Right forelimb (tissue), 1 donor: ENCODE measurements around the gene PSMA8.
A peak's percentile ranks its signal among the peaks of the same experiment; 100 is the strongest.
"Not testable (repeated sequence)": the region's sequence is repeated elsewhere in the genome, so short reads cannot be mapped to it uniquely, and the experiment has no call there.

Experiments
- DNase-seq: peaks from one replicate; pipeline ENCODE4 v3.0.0-alpha.2; 2018

Gene PSMA8

GRCh38 chr18:26133652-26134051 lies at the start of gene PSMA8:
Gene PSMA8, plus strand, starts transcription at chr18:26133869. Its CDS starts 97 bp downstream, at chr18:26133966.
- DNase-seq, result no peak

- DNase-seq, result no peak
These were observed 48.6 kb upstream of the PSMA8 start for GRCh38 chr18:26085056-26085455.

- DNase-seq, result no peak
These were observed 46.7 kb upstream of the PSMA8 start for GRCh38 chr18:26086959-26087358.

DNA sequence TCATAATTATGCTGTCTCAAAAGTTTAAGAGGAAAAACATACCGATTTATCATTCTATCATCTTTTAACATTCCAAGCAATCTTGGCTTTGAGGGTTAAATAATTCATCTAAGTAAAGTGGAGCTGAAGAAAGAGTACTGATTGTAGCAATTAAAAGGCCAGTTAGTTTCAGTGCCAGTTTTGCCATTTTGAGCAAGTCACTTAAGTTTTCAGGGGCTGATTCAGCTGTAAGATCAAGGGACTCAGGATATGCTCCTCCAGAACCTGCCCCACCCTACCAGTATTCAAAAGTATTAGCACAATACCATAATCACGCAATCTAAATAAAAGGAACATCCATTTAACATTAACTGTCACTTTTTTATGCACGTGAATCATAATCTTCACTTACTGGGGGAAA lies 45.2 kb upstream of the PSMA8 start:
- no peak for DNase-seq

- DNase-seq, result no peak
These were observed 44.2 kb upstream of the PSMA8 start for GRCh38 chr18:26089293-26090129.

GRCh38 chr18:26090130-26091046 lies 43.3 kb upstream of the PSMA8 start, which contains the start of gene SS18:
Gene SS18, minus strand, starts transcription at chr18:26090613. Its CDS starts 44 bp downstream, at chr18:26090569.
- DNase-seq, result peak; percentile 95

DNA sequence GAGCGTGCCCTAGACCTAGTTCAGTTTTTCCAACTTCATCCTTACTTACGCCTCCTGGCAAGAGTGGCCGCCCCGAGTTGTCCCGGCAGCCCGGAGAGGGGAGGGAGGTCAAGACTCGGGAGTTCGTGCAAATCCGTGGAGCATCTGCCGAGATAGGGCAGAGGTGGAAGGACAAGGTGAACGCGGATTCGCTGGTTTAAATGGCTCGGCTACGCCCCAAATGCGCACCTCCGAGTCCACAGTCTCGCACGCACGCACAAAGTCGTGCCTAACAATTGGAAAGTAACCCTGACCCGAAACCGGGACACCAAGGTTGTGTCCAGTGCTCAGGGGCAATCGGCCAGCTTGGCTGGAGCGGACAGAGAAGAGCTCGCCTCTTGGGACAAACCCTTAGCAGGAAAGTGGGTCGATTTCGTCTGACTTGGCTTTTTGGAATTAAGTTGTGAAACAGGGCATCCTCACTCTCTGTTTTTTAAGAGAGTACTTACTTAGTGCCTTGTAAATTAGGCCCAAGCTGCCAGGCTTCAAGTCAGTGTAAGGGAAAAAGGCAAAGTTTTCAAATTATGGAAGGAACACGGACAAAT lies 42.5 kb upstream of the PSMA8 start:
- DNase-seq, result no peak

DNA sequence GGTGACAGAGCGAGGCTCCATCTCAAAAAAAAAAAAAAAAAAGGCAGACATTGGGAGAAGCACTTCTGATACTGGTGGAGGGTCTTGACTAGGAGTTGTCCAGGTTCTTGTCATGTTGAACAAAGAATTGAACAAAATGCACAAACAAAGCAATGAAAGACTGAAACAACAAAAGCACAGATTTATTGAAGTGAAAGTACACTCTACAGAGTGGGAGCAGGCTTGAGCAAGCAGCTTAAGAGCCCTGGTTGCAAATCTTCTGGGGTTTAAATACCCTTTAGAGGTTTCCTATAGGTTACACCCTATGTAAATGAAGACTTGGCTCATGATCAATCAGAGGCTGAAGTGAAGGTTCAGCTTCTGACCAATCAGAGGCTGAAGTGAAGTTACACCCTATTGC lies 36.8 kb upstream of the PSMA8 start:
- no peak for DNase-seq

DNA sequence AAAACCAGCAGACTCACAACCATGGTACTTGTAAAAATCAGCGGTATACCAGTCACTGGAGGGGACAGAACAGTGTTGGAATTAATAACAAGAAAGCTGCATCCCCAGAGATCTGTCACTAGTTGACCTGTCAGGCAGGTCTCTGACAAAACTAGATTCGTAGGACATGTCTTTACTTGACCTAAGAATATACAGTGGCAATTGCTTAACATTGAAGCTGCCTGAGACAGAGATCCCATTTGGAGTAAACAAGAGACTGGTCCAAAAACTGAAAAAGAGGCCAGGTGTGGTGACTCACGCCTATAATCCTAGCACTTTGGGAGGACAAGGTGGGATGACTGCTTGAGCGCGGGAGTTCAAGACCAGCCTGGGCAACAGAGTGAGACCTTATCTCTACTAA lies 36.1 kb upstream of the PSMA8 start:
- no peak for DNase-seq

DNA sequence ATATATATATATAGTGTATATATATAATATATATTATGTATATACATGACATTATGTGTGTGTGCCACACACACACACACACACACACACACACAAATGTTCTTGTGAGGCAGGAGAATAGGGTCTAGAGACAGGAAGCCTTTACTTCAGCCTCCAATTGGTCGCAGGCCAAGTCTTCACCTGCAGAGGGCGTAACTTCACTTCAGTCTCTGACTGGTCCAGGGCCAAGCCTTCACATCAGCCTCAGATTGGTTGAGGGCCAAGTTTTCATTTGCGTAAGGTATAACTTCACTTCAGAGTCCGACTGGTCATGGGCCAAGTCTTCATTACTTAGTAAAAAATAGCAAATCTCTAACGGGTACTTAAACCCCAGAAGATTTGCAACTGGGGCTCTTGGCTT lies 30.1 kb upstream of the PSMA8 start:
- DNase-seq, result no peak

GRCh38 chr18:26104035-26104434 lies 29.6 kb upstream of the PSMA8 start:
- no peak for DNase-seq

- DNase-seq, result no peak
These were observed 14.4 kb upstream of the PSMA8 start for GRCh38 chr18:26119246-26119645.

DNA sequence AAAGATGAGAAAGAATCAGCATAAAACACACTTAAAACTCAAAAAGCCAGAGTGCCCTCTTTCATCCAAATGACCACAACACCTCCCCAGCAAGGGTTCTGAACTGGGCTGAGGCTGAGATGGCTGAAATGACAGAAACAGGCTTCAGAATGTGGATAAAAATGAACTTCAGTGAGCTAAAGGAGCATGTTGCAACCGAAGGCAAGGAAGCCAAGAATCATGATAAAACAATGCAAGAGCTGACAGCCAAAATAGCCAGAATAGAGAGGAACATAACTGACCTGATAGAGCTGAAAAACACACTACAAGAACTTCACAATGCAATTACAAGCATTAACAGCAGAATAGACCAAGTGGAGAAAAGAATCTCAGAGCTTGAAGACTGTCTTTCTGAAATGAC lies 12.2 kb upstream of the PSMA8 start:
- DNase-seq, result no peak

- not testable (repeated sequence) for DNase-seq
These were observed 11.7 kb upstream of the PSMA8 start for GRCh38 chr18:26121994-26122393.

DNA sequence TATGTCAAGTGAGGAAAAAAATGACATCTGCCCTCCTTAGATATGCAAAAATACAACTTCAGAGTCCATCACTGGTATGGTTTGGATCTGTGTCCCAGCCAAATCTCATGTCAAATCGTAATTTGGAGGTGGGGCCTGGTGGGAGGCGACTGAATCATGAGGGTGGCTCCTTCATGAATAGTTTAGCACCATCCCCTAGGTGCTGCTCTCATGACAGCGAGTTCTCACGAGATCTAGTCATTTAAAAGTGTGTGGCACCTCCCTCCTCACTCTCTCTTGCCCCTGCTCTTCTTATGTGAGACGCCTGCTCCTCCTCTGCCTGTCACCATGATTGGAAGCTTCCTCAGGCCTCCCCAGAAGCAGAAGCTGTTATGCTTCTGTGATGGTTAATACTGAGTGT lies 5.9 kb upstream of the PSMA8 start:
- no peak for DNase-seq

- not testable (repeated sequence) for DNase-seq
These were observed 5.5 kb upstream of the PSMA8 start for GRCh38 chr18:26128192-26128591.

- DNase-seq, result no peak
These were observed 438 bp downstream of the PSMA8 start for GRCh38 chr18:26134107-26134506.

GRCh38 chr18:26135548-26135947 lies 1.9 kb downstream of the PSMA8 start:
- DNase-seq, result no peak

DNA sequence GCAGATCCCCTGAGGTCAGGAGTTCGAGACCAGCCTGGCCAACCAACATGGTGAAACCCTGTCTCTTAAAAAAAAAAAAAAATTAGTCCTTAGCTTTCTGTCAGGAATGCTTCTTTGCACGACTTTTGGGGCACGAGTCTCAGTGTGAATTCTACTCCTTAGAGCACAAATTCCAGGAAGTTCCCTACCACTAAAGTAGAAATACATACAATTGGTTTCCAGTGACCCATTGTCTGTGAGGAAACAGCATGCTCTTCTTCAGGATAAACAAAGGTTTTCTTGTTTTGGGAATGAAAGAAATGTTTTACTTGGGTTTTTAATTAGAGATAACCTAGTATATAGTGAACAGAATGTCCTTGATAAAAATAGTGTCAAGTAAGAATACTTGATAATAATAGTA lies 23.7 kb downstream of the PSMA8 start:
- no peak for DNase-seq

DNA sequence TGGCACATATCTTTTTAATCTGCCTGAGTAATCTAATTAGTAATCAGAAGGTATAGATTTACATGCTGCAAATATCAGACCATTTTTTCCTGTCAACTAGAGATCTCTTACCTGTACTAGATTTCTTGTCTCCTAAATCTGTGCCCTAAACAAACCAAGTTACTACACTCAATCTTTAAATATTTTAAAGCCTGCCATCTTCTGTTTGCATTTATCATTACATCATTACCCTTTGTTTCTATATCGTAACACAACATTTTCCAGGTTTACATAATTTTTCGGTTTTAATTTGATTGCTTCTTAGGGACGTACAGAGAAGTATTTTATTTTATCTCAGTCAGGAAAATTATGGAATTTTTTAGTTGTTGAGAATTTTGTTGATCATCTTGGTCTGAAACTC lies 25.7 kb downstream of the PSMA8 start:
- DNase-seq, result no peak

DNA sequence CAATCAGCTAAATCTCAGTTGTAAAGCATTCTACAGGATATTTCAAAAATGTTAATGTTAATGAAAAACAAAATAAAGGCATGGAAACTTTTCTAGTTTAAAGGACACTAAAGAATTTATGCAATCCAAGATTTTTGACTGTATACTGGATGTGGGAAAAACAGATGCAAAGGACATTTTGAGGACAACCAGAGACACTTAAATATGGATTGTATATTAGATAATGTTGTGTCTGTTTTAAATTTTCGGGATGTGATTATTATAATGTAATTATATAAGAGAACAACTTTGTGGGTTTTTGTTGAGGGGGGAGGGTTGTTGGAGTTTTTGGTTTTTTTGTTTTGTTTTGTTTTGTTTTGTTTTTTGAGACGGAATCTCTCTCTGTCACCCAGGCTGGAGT lies 30.9 kb downstream of the PSMA8 start:
- no peak for DNase-seq

DNA sequence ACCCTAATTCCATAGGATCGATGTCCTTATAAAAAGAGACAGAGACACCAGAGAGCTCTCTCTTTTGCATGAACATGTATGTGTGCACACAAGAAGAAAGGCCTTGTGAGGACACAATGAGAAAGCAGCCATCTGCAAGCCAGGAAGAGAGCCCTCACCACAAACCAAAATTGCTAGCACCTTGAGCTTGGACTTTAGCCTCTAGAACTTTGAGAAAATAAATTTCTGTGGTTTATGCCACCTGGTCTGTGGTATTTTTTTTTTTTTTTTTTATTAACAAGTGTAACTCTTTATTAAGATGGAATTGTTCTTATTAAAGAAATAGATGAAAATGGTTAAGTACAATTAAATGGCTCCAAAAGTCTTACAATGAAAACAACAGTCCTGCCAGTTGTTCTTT lies 33.9 kb downstream of the PSMA8 start:
- DNase-seq, result not testable (repeated sequence)

DNA sequence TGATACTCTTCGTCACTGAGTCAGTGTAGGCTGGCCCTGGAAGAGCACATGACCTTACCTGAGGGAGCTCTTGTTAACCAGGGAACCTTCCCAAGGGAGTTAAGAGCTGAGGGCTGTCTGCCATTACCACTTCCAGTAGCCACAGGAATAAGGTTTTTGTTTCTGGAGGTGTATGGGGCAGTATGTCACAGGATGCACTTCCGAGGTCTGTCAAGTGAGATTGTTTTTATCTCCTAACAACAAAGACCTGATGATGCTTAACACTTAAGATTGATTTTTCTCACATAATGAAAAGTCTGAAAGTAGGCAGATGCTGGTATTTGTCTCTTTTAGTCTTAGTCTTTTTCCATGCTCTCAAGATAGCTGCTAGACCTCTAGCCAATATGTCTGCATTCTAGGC lies 41.8 kb downstream of the PSMA8 start:
- DNase-seq, result no peak
